Measurements from ENCODE around the gene ZNF726.

- no peak for TF ChIP-seq CTCF (IDR thresholded peaks at IDR 0.05)
- no peak for TF ChIP-seq ZFX (IDR thresholded peaks at IDR 0.05; ENCODE audit: borderline replicate concordance)
Observed at GRCh38 chr19:23868630-23869029, 46.1 kb upstream of the ZNF726 start.
